Sciatic nerve (tissue), 2 donors: ENCODE data around the gene C16orf90. TPM values are rescaled to one million over a fixed set of nuclear protein-coding genes. Genes with fewer than 3 reads are reported as not detected.
A peak's percentile ranks its signal among the peaks of the same experiment; 100 is the strongest.

Experiments used
- ATAC-seq: fragments of 200-7000 bp; cut with Tn5 transposase; one replicate; pipeline ENCODE4 v1.9.1; 2020; ENCODE audit warnings: mild to moderate bottlenecking, moderate library complexity
- DNase-seq: peaks from one replicate; pipeline ENCODE4 v3.0.0-alpha.2; 2020; ENCODE audit warnings: low spot score
- intact Hi-C: fragments of 100-400 bp; cut with DNase I; formaldehyde crosslinking; loops from one replicate; pipeline ENCODE4 v1.14.2; 2022
- microRNA-seq: library from miRNA; unstranded; fragments of <30 nt; microRNA quantifications from one replicate; pipeline ENCODE4 v1.2.0, GENCODE V29; 2020
- total RNA-seq: library from RNA; stranded (reverse); fragmentation: NEBNext Ultra II Directional; extraction: Animal tissue kit (Norgen Biotek cat#: 25700); gene quantifications from one replicate; pipeline ENCODE4 v1.2.1, GENCODE V29; 2021
- donor health status: DM: no; HTN: no; CAD: no.
- donor health status: DM: no; HTN: no; CAD: no.

The C16orf90 gene
- total RNA-seq, 1 donor from 2014 or later = not detected

- ATAC-seq = peak; percentile 41
- intact Hi-C loops = no loop called here
- no peak for DNase-seq
Measured at GRCh38 chr16:3444032-3444388, 51.3 kb downstream of the C16orf90 start.

Small RNAs within 50 kb of the gene (microRNA-seq; reads per million reads assigned to microRNA genes)
- not detected for gene MIR6126

Other genes starting within 250 kb of the C16orf90 start
- gene MEFV, start 238.9 kb downstream of the C16orf90 start, total RNA-seq = 3.0 TPM
- gene ZNF263, start 212.0 kb downstream of the C16orf90 start, total RNA-seq = 31.4 TPM
- 9.9 TPM for gene TIGD7, start 190.1 kb downstream of the C16orf90 start, total RNA-seq
- gene ZNF75A, start 190.0 kb downstream of the C16orf90 start, total RNA-seq = 33.8 TPM
- 0.40 TPM for gene OR2C1, start 139.6 kb downstream of the C16orf90 start, total RNA-seq
- gene ZSCAN32, start 94.5 kb downstream of the C16orf90 start, total RNA-seq = 14.3 TPM
- gene ZNF174, start 94.3 kb downstream of the C16orf90 start, total RNA-seq = 10.8 TPM
- 3.2 TPM for gene ZNF597, start 52.0 kb downstream of the C16orf90 start, total RNA-seq
- gene NAA60, start 51.8 kb downstream of the C16orf90 start, total RNA-seq = 41.3 TPM
- 32.7 TPM for gene CLUAP1, start 5.5 kb upstream of the C16orf90 start, total RNA-seq
- gene NLRC3, start 81.9 kb upstream of the C16orf90 start, total RNA-seq = 1.6 TPM
- 6.5 TPM for gene SLX4, start 116.1 kb upstream of the C16orf90 start, total RNA-seq
- gene DNASE1, start 159.2 kb upstream of the C16orf90 start, total RNA-seq = 24.7 TPM
- gene TRAP1, start 222.0 kb upstream of the C16orf90 start, total RNA-seq = 73.6 TPM